T-helper 9 cell (primary cell): Measurements from ENCODE around the gene POLR3E.
A peak's percentile ranks its signal among the peaks of the same experiment; 100 is the strongest.

ENCODE experiments used
- DNase-seq: peaks from one replicate; pipeline ENCODE4 v3.0.0-alpha.2; 2020
- total RNA-seq, 2 donors: gene quantifications; one replicate each; lab custom pipeline; 2026; lab: John Stamatoyannopoulos, UW

The POLR3E gene
- total RNA-seq = 115 to 179 reads per million in 2 donors

GRCh38 chr16:22297114-22297870 lies at the start of gene POLR3E:
Gene POLR3E, plus strand, starts transcription at chr16:22297409. Its CDS starts 5,560 bp downstream, at chr16:22302969.
- peak; percentile 100 for DNase-seq

DNA sequence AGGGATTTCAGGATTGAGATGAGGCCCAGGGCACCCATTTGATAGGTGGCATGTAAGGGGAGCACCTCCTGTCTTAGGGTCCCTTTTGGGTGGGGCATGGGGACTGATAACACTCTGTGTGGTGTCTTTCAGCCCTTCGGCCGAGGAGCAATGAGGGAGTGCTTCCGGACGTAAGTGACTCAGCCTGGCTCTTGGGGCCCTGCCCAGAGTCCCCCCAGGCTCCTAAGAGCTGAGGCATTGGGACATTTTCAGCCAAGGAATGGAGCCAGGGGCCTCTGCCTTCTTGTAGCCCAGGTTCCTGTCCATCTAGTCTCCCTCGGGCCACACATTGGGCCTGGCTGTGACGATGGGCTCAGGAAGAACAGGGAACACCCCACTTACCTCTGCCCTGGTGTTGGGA lies 46.7 kb upstream of the POLR3E start:
- no peak for DNase-seq

GRCh38 chr16:22252317-22252716 lies 44.9 kb upstream of the POLR3E start:
- DNase-seq = no peak

- DNase-seq = no peak
Measured at GRCh38 chr16:22253272-22253671, 43.9 kb upstream of the POLR3E start.

DNA sequence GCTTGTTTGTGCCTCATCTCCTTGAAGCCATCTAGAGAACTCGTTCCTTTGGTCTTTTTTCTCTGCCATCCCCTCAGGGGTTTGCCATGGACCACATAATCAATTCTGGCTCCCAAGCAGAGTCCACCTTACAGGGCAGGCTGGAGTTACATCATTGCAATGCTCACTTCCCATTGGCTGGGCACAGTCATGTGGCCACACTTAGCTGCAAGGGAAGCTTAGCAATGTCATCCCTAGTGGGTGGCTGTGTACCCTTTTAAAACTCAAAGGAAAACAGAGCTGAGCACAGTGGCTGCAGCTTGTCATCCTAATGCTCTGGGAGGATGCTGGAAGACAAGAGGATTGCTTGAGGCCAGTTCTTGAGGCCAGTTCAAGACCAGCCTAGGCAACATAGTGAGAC lies 41.9 kb upstream of the POLR3E start:
- no peak for DNase-seq

- no peak for DNase-seq
Measured at GRCh38 chr16:22257440-22257839, 39.8 kb upstream of the POLR3E start.

DNA sequence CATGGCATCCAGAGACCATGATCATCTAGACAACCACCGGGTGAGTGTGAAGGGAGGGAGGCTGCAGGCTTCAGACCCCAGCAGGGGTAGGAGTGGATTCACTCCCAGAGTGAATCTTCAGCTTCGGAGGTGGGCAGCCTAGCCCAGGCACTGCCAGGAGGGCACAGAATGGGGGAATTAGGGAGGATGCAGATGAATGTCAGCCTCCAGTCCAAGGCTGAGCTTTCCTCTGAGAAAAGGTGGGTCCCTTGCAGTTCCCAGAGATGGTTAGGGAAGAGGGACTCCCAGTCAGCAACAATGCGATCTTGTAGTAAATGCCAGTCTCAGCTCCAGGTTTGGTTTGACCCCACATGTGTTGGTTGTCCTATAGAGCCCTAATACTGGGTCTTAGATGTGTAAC lies 36.7 kb upstream of the POLR3E start:
- no peak for DNase-seq

DNA sequence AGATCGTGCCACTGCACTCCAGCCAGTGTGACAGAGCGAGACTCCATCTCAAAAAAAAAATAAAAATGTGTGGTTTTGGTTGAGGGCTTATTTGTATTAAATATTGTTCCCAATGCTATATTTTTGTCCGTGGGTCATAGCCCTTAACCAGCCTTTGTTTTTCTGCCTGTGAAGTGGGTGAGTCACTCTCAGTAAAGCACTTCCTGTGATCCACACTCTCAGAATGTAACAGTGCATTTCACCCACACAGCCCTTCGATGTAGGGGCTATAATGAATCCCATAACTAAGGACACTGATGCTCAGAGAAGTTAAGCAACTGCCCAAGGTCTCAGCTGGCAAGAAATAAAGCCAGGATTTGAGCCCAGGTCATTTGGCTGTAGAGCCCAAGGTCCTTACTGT lies 34.7 kb upstream of the POLR3E start:
- DNase-seq = no peak

GRCh38 chr16:22264786-22265185 lies 32.4 kb upstream of the POLR3E start:
- DNase-seq = no peak

DNA sequence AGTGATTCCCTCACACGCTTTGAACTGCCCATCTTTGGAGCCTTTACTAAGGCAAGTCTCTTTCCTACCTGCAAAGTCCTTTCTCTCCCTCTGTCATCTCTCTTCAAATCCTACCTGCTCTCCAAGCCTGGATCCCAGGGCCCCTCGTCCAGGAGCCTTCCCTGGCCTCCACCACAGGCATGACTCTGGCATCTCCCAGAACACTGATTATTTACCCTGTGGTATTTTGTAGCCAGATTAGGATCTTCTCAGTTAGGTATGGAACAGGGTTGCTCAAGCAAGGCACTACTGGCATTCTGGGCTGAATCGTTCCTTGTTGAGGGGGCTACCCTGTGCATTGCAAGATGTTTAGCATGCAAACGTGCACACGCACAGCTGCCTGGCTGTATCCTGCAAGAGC lies 31.9 kb upstream of the POLR3E start:
- no peak for DNase-seq

GRCh38 chr16:22266546-22266945 lies 30.7 kb upstream of the POLR3E start:
- no peak for DNase-seq

DNA sequence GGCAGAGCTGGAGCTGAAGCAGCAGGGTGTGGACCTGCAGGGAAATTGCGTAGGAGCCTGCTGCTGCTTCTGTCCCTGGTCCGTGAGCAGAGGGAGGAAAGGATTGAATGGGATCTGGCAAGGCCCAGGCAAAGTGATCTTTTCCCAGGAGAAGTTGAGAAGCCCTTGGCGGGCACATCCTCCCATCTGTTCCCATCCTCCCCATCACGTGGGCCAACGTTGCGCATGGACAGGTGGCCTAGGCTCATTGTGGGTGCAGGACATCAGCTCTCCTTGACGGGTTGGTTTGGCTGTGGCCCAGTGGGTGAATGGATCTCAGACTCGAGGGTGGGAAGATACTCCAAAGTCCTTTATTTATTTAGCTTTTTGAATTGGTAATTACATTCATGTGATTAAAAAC lies 29.4 kb upstream of the POLR3E start:
- no peak for DNase-seq

GRCh38 chr16:22270525-22270924 lies 26.7 kb upstream of the POLR3E start:
- DNase-seq = no peak

- DNase-seq = no peak
Measured at GRCh38 chr16:22272870-22273650, 24.1 kb upstream of the POLR3E start.

- no peak for DNase-seq
Measured at GRCh38 chr16:22274916-22275315, 22.3 kb upstream of the POLR3E start.

DNA sequence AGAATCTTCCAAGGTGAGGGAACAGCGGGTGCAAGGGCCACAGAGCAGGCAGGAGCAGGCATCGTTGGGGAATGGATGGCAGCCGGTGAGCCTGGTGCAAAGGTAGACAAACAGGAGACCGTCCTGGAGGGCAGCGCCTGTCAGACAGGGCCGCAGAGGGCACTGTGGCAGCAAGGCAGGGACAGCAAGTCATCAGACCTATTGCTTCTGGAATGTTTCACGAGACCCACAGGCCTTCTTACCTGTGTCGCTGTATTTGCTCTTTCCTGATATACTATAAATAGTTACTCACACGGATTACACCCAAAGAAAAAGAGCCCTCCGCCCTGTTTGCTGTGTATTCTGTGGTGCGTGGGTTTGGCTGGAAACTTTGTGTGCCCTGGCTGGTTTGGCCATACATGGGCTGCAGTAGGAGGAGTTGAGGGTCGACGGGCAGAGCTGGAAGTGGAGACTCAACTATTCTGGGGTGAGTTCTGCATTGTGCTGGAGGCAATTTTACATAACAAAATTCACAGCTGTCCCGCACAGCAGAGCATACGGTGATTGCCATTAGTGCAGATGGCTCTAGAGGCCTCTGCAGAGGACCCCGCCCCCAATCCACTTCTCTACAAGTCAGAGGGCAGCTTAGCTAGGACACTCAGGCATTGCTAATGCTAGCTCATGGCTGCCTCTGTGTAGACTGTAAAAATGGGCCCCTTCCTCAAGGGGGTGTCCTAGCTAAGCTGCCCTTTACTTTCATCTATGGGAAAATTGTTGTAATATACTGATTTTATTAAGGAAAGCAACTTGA lies 18.6 kb upstream of the POLR3E start:
- no peak for DNase-seq

DNA sequence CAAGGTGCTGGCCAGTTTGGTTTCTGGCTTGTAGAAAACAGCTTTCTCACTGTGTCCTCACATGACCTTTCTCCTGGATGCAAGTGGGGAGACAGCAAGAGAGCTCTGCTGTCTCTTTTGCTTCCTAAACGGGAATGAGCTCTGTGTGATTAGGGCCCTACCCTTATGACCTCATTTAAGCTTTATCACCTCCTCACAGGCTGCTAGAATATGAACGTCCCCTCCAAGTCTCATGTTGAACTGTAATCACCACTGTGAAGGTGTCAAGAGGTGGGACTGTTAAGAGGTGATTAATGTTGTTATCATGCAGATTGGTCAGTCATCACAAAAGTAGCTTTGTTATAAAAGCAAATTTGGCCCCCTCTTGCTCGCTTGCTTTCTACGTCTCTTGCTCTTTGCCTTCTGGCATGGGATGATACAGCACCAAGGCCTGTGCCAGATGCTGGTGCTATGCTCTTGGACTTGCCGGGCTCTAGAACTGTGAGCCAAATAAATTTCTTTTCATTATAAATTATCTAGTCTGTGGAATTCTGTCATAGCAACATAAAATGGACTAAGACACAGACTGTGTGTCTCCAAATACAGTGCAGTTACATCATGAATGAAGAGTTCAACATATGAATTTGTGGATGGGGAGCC lies 14.8 kb upstream of the POLR3E start:
- no peak for DNase-seq

DNA sequence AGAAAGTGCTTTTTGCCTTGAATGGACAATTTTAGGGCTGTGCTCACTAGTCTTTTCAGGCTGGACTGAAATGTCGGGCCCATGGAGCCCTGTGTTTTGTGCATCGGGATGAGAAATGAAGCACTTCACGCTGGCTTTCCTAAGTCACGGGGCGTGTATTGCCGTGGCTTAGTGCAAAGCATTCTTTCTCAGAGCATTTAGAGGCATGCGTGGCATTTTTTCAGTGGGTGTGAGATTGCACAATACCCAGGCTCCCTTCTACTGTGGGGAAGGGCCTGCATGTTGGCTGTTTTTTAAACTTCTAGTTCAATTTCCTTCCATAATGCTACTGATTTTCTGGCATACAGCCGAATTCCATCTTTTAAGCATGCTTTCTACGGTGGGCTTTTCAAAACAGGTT lies 12.6 kb upstream of the POLR3E start:
- no peak for DNase-seq

- DNase-seq = no peak
Measured at GRCh38 chr16:22285080-22285479, 12.1 kb upstream of the POLR3E start.

GRCh38 chr16:22291020-22291419 lies 6.2 kb upstream of the POLR3E start:
- DNase-seq = no peak

DNA sequence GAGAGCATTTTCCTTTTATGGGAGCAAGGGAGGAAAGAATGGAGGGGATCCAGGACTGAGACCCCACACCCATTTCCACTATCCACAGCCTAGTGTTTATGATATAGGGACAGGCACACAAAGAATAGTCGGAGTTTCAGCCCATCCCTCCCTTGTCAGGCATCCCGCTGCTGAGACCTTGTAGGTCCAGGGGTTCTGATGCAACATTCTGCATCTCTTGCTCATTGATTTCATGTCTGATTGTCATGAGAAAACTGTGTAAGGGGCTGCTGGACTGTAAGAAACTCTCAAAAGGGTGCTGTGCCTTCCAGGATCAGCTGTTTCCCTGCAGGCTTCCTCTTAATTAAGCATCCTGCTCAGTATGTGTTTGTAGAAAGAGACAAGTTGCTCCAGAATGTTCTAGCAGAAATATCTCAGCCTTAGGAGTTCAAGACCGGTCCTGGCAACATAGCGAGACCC lies 5.3 kb upstream of the POLR3E start:
- DNase-seq = no peak

GRCh38 chr16:22292320-22292719 lies 4.9 kb upstream of the POLR3E start:
- no peak for DNase-seq
